ENCODE data around the gene STARD3NL.
A peak's percentile ranks its signal among the peaks of the same experiment; 100 is the strongest.

STARD3NL gene

GRCh38 chr7:38187794-38188440, 9.9 kb downstream of the STARD3NL start:
- TF ChIP-seq CTCF (IDR thresholded peaks at IDR 0.05; ENCODE audit: control extremely low read depth, extremely low read depth, low read depth, missing control alignments), result no peak
- POLR2A ChIA-PET, result interaction anchor here (1.1 kb wide), 1 partner anchor 9 kb away, joined by 3 read pairs; no protein-coding TSS in a partner anchor

DNA sequence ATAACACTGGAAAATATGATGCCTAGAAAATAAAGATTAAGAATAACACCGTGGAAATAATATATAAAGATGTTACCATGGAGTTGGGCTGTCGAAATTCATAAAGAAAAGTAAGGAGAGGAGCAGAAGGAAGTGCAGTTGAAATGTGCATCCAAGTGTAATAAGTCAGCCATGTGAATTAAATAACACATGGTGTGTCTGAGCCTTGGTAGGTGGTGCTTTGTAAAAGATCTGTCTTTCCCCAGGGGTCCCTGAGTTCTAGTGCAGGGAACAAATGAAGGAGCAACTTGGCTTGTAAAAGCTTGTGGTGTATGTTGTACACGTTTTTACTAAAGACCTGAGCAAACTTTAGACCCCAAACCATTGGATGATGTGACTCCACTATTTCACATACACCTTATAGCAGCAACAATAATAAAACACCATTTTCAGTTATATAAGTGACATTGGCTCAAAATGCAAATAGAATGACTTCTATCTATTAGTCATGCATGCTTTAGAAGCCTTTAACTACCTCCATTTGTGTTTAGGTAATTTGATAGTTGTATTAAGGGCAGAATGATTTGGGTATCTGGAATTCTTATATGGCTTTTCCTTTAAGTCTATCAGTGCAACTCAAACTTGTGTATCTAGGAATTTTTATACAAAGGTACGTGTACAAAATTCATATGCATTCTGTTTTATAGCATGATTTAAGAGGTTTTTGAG, 11.3 kb downstream of the STARD3NL start:
- no peak for DNase-seq (ENCODE audit: extremely low spot score)
- no peak for TF ChIP-seq CTCF (IDR thresholded peaks at IDR 0.05; ENCODE audit: control extremely low read depth, extremely low read depth, low read depth, missing control alignments)
- POLR2A ChIA-PET, result no interaction called here
- CTCF ChIA-PET, result interaction anchor here (6.7 kb wide), 1 partner anchor 9 kb away, joined by 61 read pairs; no protein-coding TSS in a partner anchor

More at GRCh38 chr7:38187794-38188440, 9.9 kb downstream of the STARD3NL start:
- peak; percentile 46 for DNase-seq (ENCODE audit: extremely low spot score)
- CTCF ChIA-PET, result interaction anchor here (1.0 to 6.7 kb wide), 8 partner anchors 11 to 170 kb away, joined by 3 to 61 read pairs (median 4); no protein-coding TSS in a partner anchor

DNA sequence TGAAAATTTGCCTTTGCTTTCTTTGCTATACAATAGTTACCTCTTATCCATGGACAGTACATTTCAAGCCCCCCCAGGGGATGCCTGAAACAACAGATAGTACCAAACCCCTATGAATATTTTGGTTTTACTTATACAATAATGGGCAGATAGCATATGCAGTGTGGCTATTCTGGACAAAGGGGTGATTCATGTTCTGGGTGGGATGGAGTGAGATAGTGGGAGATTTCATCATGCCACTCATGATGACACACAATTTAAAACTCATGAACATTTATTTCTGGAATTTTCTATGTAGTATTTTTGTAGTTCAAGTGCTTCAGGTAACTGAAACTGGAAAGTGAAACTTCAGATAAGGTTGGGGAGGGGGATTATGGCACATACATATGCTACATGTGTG, 12.0 kb downstream of the STARD3NL start:
- CTCF ChIA-PET, result interaction anchor here (6.7 kb wide), 1 partner anchor 9 kb away, joined by 61 read pairs; no protein-coding TSS in a partner anchor
- no peak for TF ChIP-seq CTCF (IDR thresholded peaks at IDR 0.05; ENCODE audit: control extremely low read depth, extremely low read depth, low read depth, missing control alignments)
- no peak for DNase-seq (ENCODE audit: extremely low spot score)
- POLR2A ChIA-PET, result no interaction called here

- ChIA-PET CTCF (interaction anchor here (1.2 to 2.0 kb wide), 5 partner anchors 9 to 178 kb away, joined by 3 to 12 read pairs (median 4); no protein-coding TSS in a partner anchor), POLR2A (no interaction called here)
- TF ChIP-seq CTCF (IDR thresholded peaks at IDR 0.05; ENCODE audit: control extremely low read depth, extremely low read depth, low read depth, missing control alignments), result no peak
- DNase-seq (ENCODE audit: extremely low spot score), result no peak
Measured at GRCh38 chr7:38191791-38192190, 13.7 kb downstream of the STARD3NL start.

DNA sequence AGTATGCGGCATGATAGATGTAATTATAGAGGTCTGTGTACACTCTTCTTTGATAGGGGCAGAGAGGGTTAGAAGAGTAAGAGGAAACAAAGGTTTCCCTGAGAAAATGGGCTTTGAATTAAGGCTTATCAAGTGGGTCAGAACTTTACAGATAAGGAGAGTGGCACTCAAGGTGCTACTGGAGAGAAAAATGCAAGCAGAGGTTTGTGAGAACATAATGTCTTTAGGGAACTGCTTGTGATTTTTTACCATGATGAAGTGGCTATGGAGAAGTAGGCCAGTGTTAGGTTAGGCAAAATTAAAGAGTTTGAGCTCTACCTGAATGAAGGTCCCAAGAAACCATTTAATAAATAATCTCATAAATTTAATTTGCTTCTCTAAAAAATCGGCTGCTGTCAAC, 14.3 kb downstream of the STARD3NL start:
- ChIA-PET POLR2A (no interaction called here), CTCF (interaction anchor here (1.2 to 2.0 kb wide), 6 partner anchors 9 to 178 kb away, joined by 3 to 12 read pairs (median 4); no protein-coding TSS in a partner anchor)
- no peak for TF ChIP-seq CTCF (IDR thresholded peaks at IDR 0.05; ENCODE audit: control extremely low read depth, extremely low read depth, low read depth, missing control alignments)
- no peak for DNase-seq (ENCODE audit: extremely low spot score)

GRCh38 chr7:38195804-38196595, 18.0 kb downstream of the STARD3NL start:
- no peak for DNase-seq (ENCODE audit: extremely low spot score)

More at GRCh38 chr7:38195804-38196595, 18.0 kb downstream of the STARD3NL start:
- CTCF ChIA-PET, result interaction anchor here (0.9 to 8.0 kb wide), 14 partner anchors 10 to 174 kb away, joined by 3 to 99 read pairs (median 5); no protein-coding TSS in a partner anchor
- POLR2A ChIA-PET, result interaction anchor here (1.2 kb wide), 1 partner anchor 8 kb away, joined by 3 read pairs; no protein-coding TSS in a partner anchor
- TF ChIP-seq CTCF (IDR thresholded peaks at IDR 0.05; ENCODE audit: control extremely low read depth, extremely low read depth, low read depth, missing control alignments), result no peak
